Mesenchymal stem cell (in vitro differentiated cells and primary cell): ENCODE results near the gene EPHB6.

ENCODE experiments used
- DNase-seq: peaks from one replicate; pipeline ENCODE4 v3.0.0-alpha.2; 2013
- H2AFZ ChIP-seq: one replicate; pipeline ENCODE4 v1.6.1; 2013; ENCODE audit warnings: low read depth, mild to moderate bottlenecking, control low read depth, inconsistent platforms, low read length, moderate library complexity
- H2AK5ac ChIP-seq: 2 replicates; pipeline ENCODE4 v1.6.1; 2013; ENCODE audit warnings: low read length, moderate library complexity, mild to moderate bottlenecking, inconsistent platforms; ENCODE audit not compliant: severe bottlenecking
- H2BK120ac ChIP-seq: one replicate; pipeline ENCODE4 v1.6.1; 2013; ENCODE audit warnings: low read depth, mild to moderate bottlenecking, inconsistent platforms, low read length, moderate library complexity
- H2BK12ac ChIP-seq, 2 experiments: one replicate each; pipeline ENCODE4 v1.6.1; 2013; ENCODE audit warnings: inconsistent platforms in 2 of 2, low read length in 2 of 2, mild to moderate bottlenecking in 2 of 2, moderate library complexity in 2 of 2, control low read depth in 1 of 2
- H2BK15ac ChIP-seq: one replicate; pipeline ENCODE4 v1.6.1; 2013; ENCODE audit warnings: mild to moderate bottlenecking, low read depth, inconsistent platforms; ENCODE audit not compliant: poor library complexity, severe bottlenecking
- H2BK5ac ChIP-seq: 2 replicates; pipeline ENCODE4 v1.6.1; 2013; ENCODE audit warnings: low read depth, mild to moderate bottlenecking, low read length, control low read depth, inconsistent platforms; ENCODE audit not compliant: poor library complexity, severe bottlenecking
- H3K14ac ChIP-seq, 2 experiments: one replicate each; pipeline ENCODE4 v1.6.1; 2013; ENCODE audit warnings: inconsistent platforms in 2 of 2, low read length in 2 of 2, control low read depth in 1 of 2, mild to moderate bottlenecking in 1 of 2, moderate library complexity in 1 of 2
- H3K18ac ChIP-seq, 2 experiments: one replicate each; pipeline ENCODE4 v1.6.1; 2013; ENCODE audit warnings: inconsistent platforms in 2 of 2, low read length in 2 of 2, control low read depth in 1 of 2, low read depth in 1 of 2, mild to moderate bottlenecking in 1 of 2
- H3K23ac ChIP-seq, 2 experiments: one replicate each; pipeline ENCODE4 v1.6.1; 2013; ENCODE audit warnings: inconsistent platforms in 2 of 2, low read length in 2 of 2, mild to moderate bottlenecking in 2 of 2, moderate library complexity in 2 of 2, control low read depth in 1 of 2
- H3K27ac ChIP-seq: 2 replicates; pipeline ENCODE4 v1.5.1; 2013; ENCODE audit warnings: mild to moderate bottlenecking, moderate library complexity, low read length, control low read depth, inconsistent platforms; ENCODE audit not compliant: poor library complexity, severe bottlenecking
- H3K27me3 ChIP-seq, 2 experiments: 2 replicates each; pipeline versions ENCODE4 v1.6.1 to v1.7.0; 2013; ENCODE audit warnings: low read length in 2 of 2, mild to moderate bottlenecking in 2 of 2, moderate library complexity in 2 of 2, control low read depth in 1 of 2, inconsistent platforms in 1 of 2; ENCODE audit not compliant: control insufficient read depth in 1 of 2, insufficient read depth in 1 of 2
- H3K36me3 ChIP-seq, 2 experiments: 2 replicates each; pipeline versions ENCODE4 v1.6.1 to v1.7.0; 2013; ENCODE audit warnings: low read length in 2 of 2, control low read depth in 1 of 2, inconsistent platforms in 1 of 2, low read depth in 1 of 2, mild to moderate bottlenecking in 1 of 2; ENCODE audit not compliant: insufficient read depth in 2 of 2, control insufficient read depth in 1 of 2
- H3K4ac ChIP-seq, 2 experiments: one replicate each; pipeline ENCODE4 v1.6.1; 2013; ENCODE audit warnings: inconsistent platforms in 2 of 2, low read length in 2 of 2, mild to moderate bottlenecking in 2 of 2, moderate library complexity in 2 of 2, control low read depth in 1 of 2, low read depth in 1 of 2
- H3K4me1 ChIP-seq: 2 replicates; pipeline ENCODE4 v1.6.1; 2013; ENCODE audit warnings: low read depth, low read length, control low read depth; ENCODE audit not compliant: control insufficient read depth, insufficient read depth
- H3K4me2 ChIP-seq: 2 replicates; pipeline ENCODE4 v1.6.1; 2013; ENCODE audit warnings: low read length, mild to moderate bottlenecking, inconsistent platforms; ENCODE audit not compliant: poor library complexity, severe bottlenecking
- H3K4me3 ChIP-seq, 2 experiments: 2 replicates each; pipeline versions ENCODE4 v1.5.1 to v1.7.0; 2013; ENCODE audit warnings: low read length in 2 of 2, mild to moderate bottlenecking in 2 of 2, control low read depth in 1 of 2, low read depth in 1 of 2; ENCODE audit not compliant: insufficient read depth in 1 of 2
- H3K79me1 ChIP-seq: replicated peaks from 2 replicates; pipeline ENCODE4 v1.6.1; 2013; ENCODE audit warnings: mild to moderate bottlenecking, control low read depth, low read length, inconsistent platforms; ENCODE audit not compliant: poor library complexity, severe bottlenecking
- H3K9ac ChIP-seq: 2 replicates; pipeline ENCODE4 v1.7.0; 2013; ENCODE audit warnings: mild to moderate bottlenecking, low read length, moderate library complexity
- H3K9me3 ChIP-seq: 2 replicates; pipeline ENCODE4 v1.7.0; 2013; ENCODE audit warnings: mild to moderate bottlenecking, low read length; ENCODE audit not compliant: control insufficient read depth
- H4K8ac ChIP-seq: one replicate; pipeline ENCODE4 v1.6.1; 2013; ENCODE audit warnings: inconsistent platforms, mild to moderate bottlenecking, low read length, moderate library complexity
- H4K91ac ChIP-seq: one replicate; pipeline ENCODE4 v1.6.1; 2013; ENCODE audit warnings: mild to moderate bottlenecking, low read length, inconsistent platforms
- WGBS: methylation state at CpG from one replicate; pipeline ENCODE4 v1.1.7; 2013; ENCODE audit warnings: mixed read lengths; 5-methylcytosine and 5-hydroxymethylcytosine counted together

The EPHB6 gene

GRCh38 chr7:142919656-142920055 lies 64.8 kb downstream of the EPHB6 start:
- Histone ChIP-seq H3K9ac (no peak overlapping the region), H3K4me2 (no peak overlapping the region), H2AFZ (no peak overlapping the region), H3K4me1 (no peaks in the 10 kb centered on the region), H2BK12ac (no peak overlapping the region), H3K4ac (no peak overlapping the region), H3K18ac (no peak overlapping the region), H4K8ac (no peak overlapping the region), H3K27ac (no peak overlapping the region), H2AK5ac (no peak overlapping the region), H2BK15ac (no peak overlapping the region), H3K4me3 (no peak overlapping the region), H3K79me1 (no peaks in the 10 kb centered on the region), H4K91ac (no peak overlapping the region), H3K14ac (no peak overlapping the region), H3K9me3 (no peaks in the 10 kb centered on the region), H3K27me3 (peaks cover 0 to 11% of the 10 kb centered on the region in 2 experiments), H3K36me3 (no peaks in the 10 kb centered on the region), H3K23ac (no peak overlapping the region), H2BK5ac (no peak overlapping the region), H2BK120ac (no peak overlapping the region)
- 73% methylated on average over 3 of the region's 3 CpGs for WGBS
- DNase-seq, result no peak
